GM19023 (cell line): ENCODE results near the gene SPG11.
"Not testable (repeated sequence)": the region's sequence is repeated elsewhere in the genome, so short reads cannot be mapped to it uniquely, and the experiment has no call there.

Source experiments
- ATAC-seq: cut with Tn5 transposase; IDR thresholded peaks from one replicate; pipeline ENCODE4 v1.9.1; 2021; ENCODE audit warnings: mild to moderate bottlenecking, moderate library complexity; ENCODE audit not compliant: unreplicated experiment

The SPG11 gene

GRCh38 chr15:44636976-44637375 is 26.5 kb downstream of the SPG11 start:
- no peak for ATAC-seq

GRCh38 chr15:44633603-44634002 is 29.9 kb downstream of the SPG11 start:
- ATAC-seq, result no peak

- ATAC-seq, result not testable (repeated sequence)
Observed at GRCh38 chr15:44625286-44625685, 38.2 kb downstream of the SPG11 start.

- ATAC-seq, result no peak
Observed at GRCh38 chr15:44623178-44623577, 40.3 kb downstream of the SPG11 start.

- ATAC-seq, result no peak
Observed at GRCh38 chr15:44620081-44620480, 43.4 kb downstream of the SPG11 start.

GRCh38 chr15:44616974-44617373 is 46.5 kb downstream of the SPG11 start:
- no peak for ATAC-seq

- no peak for ATAC-seq
Observed at GRCh38 chr15:44606740-44607139, 56.7 kb downstream of the SPG11 start.

GRCh38 chr15:44603126-44603525 is 60.3 kb downstream of the SPG11 start:
- no peak for ATAC-seq

GRCh38 chr15:44598892-44599291 is 64.6 kb downstream of the SPG11 start:
- no peak for ATAC-seq

GRCh38 chr15:44598066-44598465 is 65.4 kb downstream of the SPG11 start:
- ATAC-seq, result no peak

- no peak for ATAC-seq
Observed at GRCh38 chr15:44596511-44597010, 66.9 kb downstream of the SPG11 start.

- ATAC-seq, result no peak
Observed at GRCh38 chr15:44595656-44596510, 67.6 kb downstream of the SPG11 start.

- ATAC-seq, result no peak
Observed at GRCh38 chr15:44595246-44595645, 68.2 kb downstream of the SPG11 start.

- ATAC-seq, result no peak
Observed at GRCh38 chr15:44593042-44593736, 70.3 kb downstream of the SPG11 start.

GRCh38 chr15:44591326-44591725 is 72.1 kb downstream of the SPG11 start:
- no peak for ATAC-seq

GRCh38 chr15:44588541-44588940 is 74.9 kb downstream of the SPG11 start:
- no peak for ATAC-seq

- no peak for ATAC-seq
Observed at GRCh38 chr15:44585633-44586032, 77.8 kb downstream of the SPG11 start.

GRCh38 chr15:44584162-44584749 is 79.2 kb downstream of the SPG11 start:
- ATAC-seq, result no peak

GRCh38 chr15:44580105-44580504 is 83.4 kb downstream of the SPG11 start:
- ATAC-seq, result no peak

GRCh38 chr15:44574734-44575133 is 88.7 kb downstream of the SPG11 start:
- ATAC-seq, result no peak

GRCh38 chr15:44573386-44573785 is 90.1 kb downstream of the SPG11 start:
- ATAC-seq, result no peak

GRCh38 chr15:44570361-44570760 is 93.1 kb downstream of the SPG11 start:
- no peak for ATAC-seq
